IPS-15b (cell line): Measurements from ENCODE around the gene NDUFA8.
A peak's percentile ranks its signal among the peaks of the same experiment; 100 is the strongest.

Experiments used
- H3K27me3 ChIP-seq: one replicate; pipeline ENCODE4 v1.6.1; 2013; ENCODE audit warnings: low read length; ENCODE audit not compliant: control insufficient read depth, insufficient read depth
- H3K36me3 ChIP-seq: one replicate; pipeline ENCODE4 v1.6.1; 2013; ENCODE audit warnings: low read length; ENCODE audit not compliant: control insufficient read depth, insufficient read depth
- H3K4me1 ChIP-seq: one replicate; pipeline ENCODE4 v1.6.1; 2013; ENCODE audit warnings: mild to moderate bottlenecking, low read length; ENCODE audit not compliant: control insufficient read depth, insufficient read depth
- H3K4me3 ChIP-seq: one replicate; pipeline ENCODE4 v1.5.1; 2013; ENCODE audit warnings: low read depth, low read length
- H3K9ac ChIP-seq: one replicate; pipeline ENCODE4 v1.6.1; 2013; ENCODE audit warnings: low read depth, mild to moderate bottlenecking, low read length
- H3K9me3 ChIP-seq: one replicate; pipeline ENCODE4 v1.6.1; 2013; ENCODE audit warnings: mild to moderate bottlenecking, low read length; ENCODE audit not compliant: control insufficient read depth, insufficient read depth

Gene NDUFA8

GRCh38 chr9:122159026-122159924, at the start of gene NDUFA8, which contains the start of gene MORN5:
NDUFA8 (minus strand) TSS chr9:122159779; CDS start chr9:122159677, 102 bp downstream.
MORN5 (plus strand) TSS chr9:122159908; CDS start chr9:122159973, 65 bp downstream.
- Histone ChIP-seq H3K9me3 (no peaks in the 10 kb centered on the region), H3K36me3 (no peaks in the 10 kb centered on the region), H3K4me3 (peak within 1 kb of the TSS; percentile 88), H3K9ac (peak within 1 kb of the TSS; percentile 93), H3K4me1 (no peaks in the 10 kb centered on the region), H3K27me3 (peaks cover 3% of the 10 kb centered on the region)

DNA sequence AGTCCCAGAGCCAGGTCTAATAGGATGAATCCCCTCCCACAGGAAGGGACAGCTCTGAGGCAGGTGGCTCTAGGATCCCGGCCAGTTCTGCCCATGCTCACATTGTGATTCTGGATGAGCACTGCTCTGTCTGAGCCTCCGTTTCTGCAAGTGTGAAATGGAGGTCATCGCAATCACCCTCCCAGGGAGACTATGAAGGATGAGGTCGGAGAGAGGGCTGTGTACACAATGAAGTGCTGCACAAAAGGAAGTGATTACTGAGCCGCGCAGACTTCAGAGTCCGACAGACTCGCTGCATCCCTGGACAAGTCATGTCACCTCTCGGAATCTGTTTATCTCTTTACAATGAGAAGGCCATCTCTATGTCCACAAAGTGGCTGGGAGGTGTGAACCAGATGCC, 47.5 kb upstream of the NDUFA8 start:
- Histone ChIP-seq H3K9ac (no peak overlapping the region), H3K4me1 (no peaks in the 10 kb centered on the region), H3K27me3 (peaks cover 28% of the 10 kb centered on the region), H3K9me3 (no peaks in the 10 kb centered on the region), H3K36me3 (no peaks in the 10 kb centered on the region), H3K4me3 (no peak overlapping the region)

GRCh38 chr9:122206118-122207046, 46.8 kb upstream of the NDUFA8 start:
- Histone ChIP-seq H3K9me3 (no peaks in the 10 kb centered on the region), H3K36me3 (no peaks in the 10 kb centered on the region), H3K27me3 (peaks cover 21% of the 10 kb centered on the region), H3K9ac (no peak overlapping the region), H3K4me3 (no peak overlapping the region), H3K4me1 (no peaks in the 10 kb centered on the region)

DNA sequence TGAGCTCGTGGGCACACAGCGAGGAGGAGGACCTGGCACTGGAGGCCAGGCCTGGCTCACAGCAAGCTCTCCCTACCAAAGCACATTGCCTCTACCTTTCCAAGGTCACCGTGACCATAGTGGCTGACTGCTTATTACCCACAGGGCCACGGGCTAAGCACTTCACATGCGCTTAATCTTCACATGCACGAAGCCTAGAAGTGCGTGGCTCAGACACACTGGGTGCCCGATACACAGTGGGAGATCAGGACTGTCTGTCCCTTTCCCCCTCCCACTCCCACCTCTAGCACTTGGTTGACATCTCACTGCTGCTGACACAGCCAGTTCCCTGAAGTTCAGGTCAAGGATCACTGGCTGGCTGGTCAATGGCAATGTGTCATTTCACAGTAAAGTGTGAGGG, 45.6 kb upstream of the NDUFA8 start:
- Histone ChIP-seq H3K9me3 (no peaks in the 10 kb centered on the region), H3K27me3 (peaks cover 11% of the 10 kb centered on the region), H3K4me1 (no peaks in the 10 kb centered on the region), H3K36me3 (no peaks in the 10 kb centered on the region), H3K4me3 (no peak overlapping the region), H3K9ac (no peak overlapping the region)

DNA sequence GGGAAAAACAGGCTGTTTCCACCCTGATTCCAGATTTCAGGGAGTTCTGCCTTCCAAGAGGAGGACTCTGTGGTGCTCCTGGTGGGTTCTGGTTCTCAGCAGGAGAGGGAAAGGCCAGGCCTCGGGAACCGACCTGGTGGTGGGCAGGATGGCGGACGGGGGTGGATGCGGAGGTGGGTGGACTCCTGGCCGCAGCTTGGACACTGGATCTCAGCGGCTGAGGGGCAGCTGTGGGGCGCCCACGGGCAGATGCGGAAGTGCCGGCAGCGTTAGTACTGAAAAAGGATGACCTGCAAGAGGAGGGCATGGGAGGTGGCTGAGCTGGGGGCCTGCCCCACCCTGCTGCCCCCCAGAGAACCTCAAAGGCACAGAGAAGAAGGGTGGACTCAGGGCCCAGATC, 44.9 kb upstream of the NDUFA8 start:
- no peak overlapping the region for H3K9ac ChIP-seq
- no peaks in the 10 kb centered on the region for H3K36me3 ChIP-seq
- H3K27me3 ChIP-seq: peaks cover 11% of the 10 kb centered on the region
- H3K9me3 ChIP-seq: no peaks in the 10 kb centered on the region
- H3K4me1 ChIP-seq: no peaks in the 10 kb centered on the region
- H3K4me3 ChIP-seq: no peak overlapping the region

GRCh38 chr9:122204055-122204454, 44.5 kb upstream of the NDUFA8 start:
- no peaks in the 10 kb centered on the region for H3K4me1 ChIP-seq
- H3K9me3 ChIP-seq: no peaks in the 10 kb centered on the region
- peaks cover 11% of the 10 kb centered on the region for H3K27me3 ChIP-seq
- no peak overlapping the region for H3K4me3 ChIP-seq
- H3K9ac ChIP-seq: no peak overlapping the region
- no peaks in the 10 kb centered on the region for H3K36me3 ChIP-seq

DNA sequence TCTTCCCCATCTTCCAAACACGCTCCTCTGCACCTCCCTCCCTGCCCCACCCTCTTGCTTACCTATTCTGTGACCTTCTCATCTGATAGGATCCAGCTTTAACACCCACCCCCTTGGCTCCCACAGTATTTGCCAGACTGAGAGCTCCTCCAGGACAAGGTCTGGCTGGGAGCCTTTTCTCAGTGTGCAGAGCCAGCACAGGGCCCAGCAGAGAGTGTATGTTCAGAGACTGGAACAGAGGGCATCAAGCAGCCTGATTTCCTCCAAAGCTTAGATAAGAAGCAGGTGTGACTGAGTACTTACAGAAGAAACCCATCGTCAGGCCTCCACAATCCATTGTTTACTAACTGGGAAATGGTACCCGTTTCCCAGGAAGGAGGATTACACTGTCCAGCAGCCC, 42.5 kb upstream of the NDUFA8 start:
- H3K36me3 ChIP-seq: no peaks in the 10 kb centered on the region
- H3K27me3 ChIP-seq: peaks cover 8% of the 10 kb centered on the region

GRCh38 chr9:122201641-122202040, 42.1 kb upstream of the NDUFA8 start:
- Histone ChIP-seq H3K4me1 (peaks cover 3% of the 10 kb centered on the region), H3K9me3 (no peaks in the 10 kb centered on the region), H3K36me3 (no peaks in the 10 kb centered on the region), H3K9ac (no peak overlapping the region), H3K4me3 (no peak overlapping the region), H3K27me3 (peaks cover 6% of the 10 kb centered on the region)

More for the DNA sequence above, 42.5 kb upstream of the NDUFA8 start:
- Histone ChIP-seq H3K4me3 (no peak overlapping the region), H3K9me3 (no peaks in the 10 kb centered on the region), H3K4me1 (peaks cover 3% of the 10 kb centered on the region), H3K9ac (no peak overlapping the region)

DNA sequence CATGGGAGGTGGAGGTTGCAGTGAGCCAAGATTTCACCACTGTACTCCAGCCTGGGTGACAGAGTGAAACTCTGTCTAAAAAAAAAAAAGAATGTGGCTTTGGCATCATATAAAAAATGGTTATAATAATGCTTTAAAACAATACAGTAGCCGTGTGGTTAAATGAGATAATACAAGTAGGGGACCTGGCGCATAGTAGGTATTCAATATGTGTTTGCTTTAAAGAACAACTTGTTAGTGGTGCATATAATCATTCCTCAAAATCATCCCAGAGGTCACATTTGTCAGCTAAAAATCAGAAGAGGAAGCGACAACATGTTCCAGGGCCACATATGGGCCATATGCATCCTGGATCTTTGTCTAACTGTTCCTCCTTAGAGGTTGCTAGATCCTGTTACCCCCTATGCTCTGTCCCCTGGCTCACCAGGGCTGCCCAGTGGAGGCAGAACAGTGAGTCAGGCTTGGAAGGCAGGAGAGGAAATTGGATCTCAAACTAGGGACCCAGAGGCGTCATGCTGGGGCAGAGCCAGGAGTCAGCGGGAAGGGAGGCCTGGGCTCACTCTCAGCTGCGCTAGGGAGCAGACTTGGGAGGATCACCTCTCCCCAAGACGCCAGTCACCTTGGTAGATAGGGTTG, 41.5 kb upstream of the NDUFA8 start:
- H3K27me3 ChIP-seq: peaks cover 6% of the 10 kb centered on the region
- no peak overlapping the region for H3K4me3 ChIP-seq
- H3K36me3 ChIP-seq: no peaks in the 10 kb centered on the region
- peaks cover 3% of the 10 kb centered on the region for H3K4me1 ChIP-seq
- no peak overlapping the region for H3K9ac ChIP-seq
- no peaks in the 10 kb centered on the region for H3K9me3 ChIP-seq

DNA sequence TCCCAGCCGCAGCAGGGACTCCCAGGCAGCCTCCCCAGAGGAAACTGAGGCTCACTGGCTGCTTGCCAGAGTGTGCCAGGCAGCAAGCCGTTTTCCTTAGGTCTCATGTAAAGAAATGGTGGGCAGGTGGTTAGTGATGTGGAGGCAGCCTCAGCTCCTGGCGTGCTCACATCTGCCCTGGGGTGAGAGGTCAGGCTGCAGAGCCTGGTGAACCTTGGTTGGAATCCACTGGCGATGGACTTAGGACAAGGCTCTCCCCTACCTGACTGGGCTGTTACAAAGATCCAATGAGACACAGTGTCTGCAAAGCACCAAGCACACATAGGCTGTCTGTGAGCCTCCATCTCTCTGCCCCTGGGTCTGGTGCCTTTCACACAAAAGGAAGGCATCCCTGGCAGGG, 38.3 kb upstream of the NDUFA8 start:
- Histone ChIP-seq H3K36me3 (no peaks in the 10 kb centered on the region), H3K9ac (no peak overlapping the region), H3K4me3 (no peak overlapping the region), H3K27me3 (peaks cover 6% of the 10 kb centered on the region), H3K4me1 (peaks cover 3% of the 10 kb centered on the region), H3K9me3 (no peaks in the 10 kb centered on the region)

- no peaks in the 10 kb centered on the region for H3K9me3 ChIP-seq
- H3K4me3 ChIP-seq: no peak overlapping the region
- H3K36me3 ChIP-seq: no peaks in the 10 kb centered on the region
- peaks cover 3% of the 10 kb centered on the region for H3K4me1 ChIP-seq
- H3K9ac ChIP-seq: no peak overlapping the region
- peaks cover 6% of the 10 kb centered on the region for H3K27me3 ChIP-seq
These were observed 37.8 kb upstream of the NDUFA8 start for GRCh38 chr9:122197426-122197825.
